Muscle layer of colon (tissue), 2 donors: ENCODE results near the gene TTC38.
"Not testable (repeated sequence)": the region's sequence is repeated elsewhere in the genome, so short reads cannot be mapped to it uniquely, and the experiment has no call there.

Experiments
- H3K27ac ChIP-seq: one replicate; pipeline ENCODE4 v1.7.0; 2013; ENCODE audit warnings: low read depth, mild to moderate bottlenecking, low read length, moderate library complexity
- H3K27me3 ChIP-seq, 2 donors: one replicate each; pipeline ENCODE4 v1.7.0; 2013; ENCODE audit warnings: low read length in 2 of 2, mild to moderate bottlenecking in 2 of 2; ENCODE audit not compliant: insufficient read depth in 2 of 2, control insufficient read depth in 1 of 2
- H3K36me3 ChIP-seq: one replicate; pipeline ENCODE4 v1.7.0; 2013; ENCODE audit warnings: mild to moderate bottlenecking, low read length; ENCODE audit not compliant: insufficient read depth
- H3K4me1 ChIP-seq: one replicate; pipeline ENCODE4 v1.7.0; 2013; ENCODE audit warnings: mild to moderate bottlenecking, low read length; ENCODE audit not compliant: insufficient read depth
- H3K4me3 ChIP-seq, 2 donors: one replicate each; pipeline ENCODE4 v1.7.0; 2013; ENCODE audit warnings: low read length in 2 of 2, low read depth in 1 of 2, mild to moderate bottlenecking in 1 of 2, moderate library complexity in 1 of 2
- H3K9ac ChIP-seq: one replicate; pipeline ENCODE4 v1.7.0; 2013; ENCODE audit warnings: low read length
- H3K9me3 ChIP-seq: one replicate; pipeline ENCODE4 v1.7.0; 2013; ENCODE audit warnings: mild to moderate bottlenecking, low read length
- donor health status: abdominal sarcoma.
- donor health status: Adenocarcinoma of cecum.

TTC38 gene

GRCh38 chr22:46265627-46266026 lies 2.2 kb upstream of the TTC38 start:
- H3K9me3 ChIP-seq, H3K27me3 ChIP-seq, H3K4me3 ChIP-seq, H3K27ac ChIP-seq, H3K36me3 ChIP-seq, H3K9ac ChIP-seq: not testable (repeated sequence)
- H3K4me1 ChIP-seq = peaks cover 14% of the 10 kb centered on the region

GRCh38 chr22:46269564-46269963 lies 1.8 kb downstream of the TTC38 start:
- no peak overlapping the region for H3K27ac ChIP-seq
- no peaks in the 10 kb centered on the region for H3K27me3 ChIP-seq
- peaks cover 14% of the 10 kb centered on the region for H3K4me1 ChIP-seq
- no peak overlapping the region for H3K4me3 ChIP-seq
- no peak overlapping the region for H3K9ac ChIP-seq
- H3K9me3 ChIP-seq = no peaks in the 10 kb centered on the region
- peaks cover 20% of the 10 kb centered on the region for H3K36me3 ChIP-seq

GRCh38 chr22:46272196-46272595 lies 4.4 kb downstream of the TTC38 start:
- H3K9me3 ChIP-seq = no peaks in the 10 kb centered on the region
- peaks cover 35% of the 10 kb centered on the region for H3K36me3 ChIP-seq
- no peak overlapping the region for H3K4me3 ChIP-seq
- no peak overlapping the region for H3K9ac ChIP-seq
- H3K27me3 ChIP-seq = no peaks in the 10 kb centered on the region
- H3K27ac ChIP-seq = no peak overlapping the region
- H3K4me1 ChIP-seq = peaks cover 14% of the 10 kb centered on the region

GRCh38 chr22:46272762-46273431 lies 5.1 kb downstream of the TTC38 start:
- Histone ChIP-seq H3K36me3 (peaks cover 39% of the 10 kb centered on the region), H3K9ac (no peak overlapping the region), H3K27ac (no peak overlapping the region), H3K9me3 (no peaks in the 10 kb centered on the region), H3K4me1 (peaks cover 14% of the 10 kb centered on the region), H3K27me3 (no peaks in the 10 kb centered on the region), H3K4me3 (no peak overlapping the region)

GRCh38 chr22:46273432-46274148 lies 5.8 kb downstream of the TTC38 start:
- H3K4me1 ChIP-seq = peaks cover 10% of the 10 kb centered on the region
- H3K27me3 ChIP-seq = no peaks in the 10 kb centered on the region
- no peak overlapping the region for H3K4me3 ChIP-seq
- H3K36me3 ChIP-seq = peaks cover 46% of the 10 kb centered on the region
- H3K9ac ChIP-seq = no peak overlapping the region
- H3K27ac ChIP-seq = no peak overlapping the region
- H3K9me3 ChIP-seq = no peaks in the 10 kb centered on the region

GRCh38 chr22:46274381-46274780 lies 6.6 kb downstream of the TTC38 start:
- peaks cover 54% of the 10 kb centered on the region for H3K36me3 ChIP-seq
- H3K9me3 ChIP-seq = no peaks in the 10 kb centered on the region
- H3K27ac ChIP-seq = no peak overlapping the region
- H3K27me3 ChIP-seq = no peaks in the 10 kb centered on the region
- no peak overlapping the region for H3K9ac ChIP-seq
- peaks cover 4% of the 10 kb centered on the region for H3K4me1 ChIP-seq
- H3K4me3 ChIP-seq = no peak overlapping the region

GRCh38 chr22:46275455-46276122 lies 7.8 kb downstream of the TTC38 start:
- Histone ChIP-seq H3K27me3 (no peaks in the 10 kb centered on the region), H3K27ac (no peak overlapping the region), H3K36me3 (peaks cover 66% of the 10 kb centered on the region), H3K9me3 (no peaks in the 10 kb centered on the region), H3K4me3 (no peak overlapping the region), H3K4me1 (no peaks in the 10 kb centered on the region), H3K9ac (no peak overlapping the region)

- Histone ChIP-seq H3K9me3 (no peaks in the 10 kb centered on the region), H3K36me3 (peaks cover 75% of the 10 kb centered on the region), H3K4me3 (no peak overlapping the region), H3K4me1 (no peaks in the 10 kb centered on the region), H3K9ac (no peak overlapping the region), H3K27ac (no peak overlapping the region), H3K27me3 (no peaks in the 10 kb centered on the region)
Measured at GRCh38 chr22:46276563-46276962, 8.8 kb downstream of the TTC38 start.

- Histone ChIP-seq H3K27me3 (no peaks in the 10 kb centered on the region), H3K4me1 (no peaks in the 10 kb centered on the region), H3K36me3 (peaks cover 68% of the 10 kb centered on the region), H3K4me3 (no peak overlapping the region), H3K9ac (no peak overlapping the region), H3K27ac (no peak overlapping the region), H3K9me3 (no peaks in the 10 kb centered on the region)
Measured at GRCh38 chr22:46278656-46279645, 11.1 kb downstream of the TTC38 start.

- H3K9ac ChIP-seq = no peak overlapping the region
- H3K4me1 ChIP-seq = no peaks in the 10 kb centered on the region
- no peaks in the 10 kb centered on the region for H3K9me3 ChIP-seq
- no peak overlapping the region for H3K27ac ChIP-seq
- H3K4me3 ChIP-seq = no peak overlapping the region
- peaks cover 74% of the 10 kb centered on the region for H3K36me3 ChIP-seq
- H3K27me3 ChIP-seq = no peaks in the 10 kb centered on the region
Measured at GRCh38 chr22:46280063-46280817, 12.4 kb downstream of the TTC38 start.
